HG03432 (cell line): Measurements from ENCODE around the gene UCP3.

Experiments
- ATAC-seq: cut with Tn5 transposase; IDR thresholded peaks from one replicate; pipeline ENCODE4 v1.9.1; 2021; ENCODE audit warnings: mild to moderate bottlenecking, moderate library complexity; ENCODE audit not compliant: unreplicated experiment

The UCP3 gene, protein sequence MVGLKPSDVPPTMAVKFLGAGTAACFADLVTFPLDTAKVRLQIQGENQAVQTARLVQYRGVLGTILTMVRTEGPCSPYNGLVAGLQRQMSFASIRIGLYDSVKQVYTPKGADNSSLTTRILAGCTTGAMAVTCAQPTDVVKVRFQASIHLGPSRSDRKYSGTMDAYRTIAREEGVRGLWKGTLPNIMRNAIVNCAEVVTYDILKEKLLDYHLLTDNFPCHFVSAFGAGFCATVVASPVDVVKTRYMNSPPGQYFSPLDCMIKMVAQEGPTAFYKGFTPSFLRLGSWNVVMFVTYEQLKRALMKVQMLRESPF

DNA sequence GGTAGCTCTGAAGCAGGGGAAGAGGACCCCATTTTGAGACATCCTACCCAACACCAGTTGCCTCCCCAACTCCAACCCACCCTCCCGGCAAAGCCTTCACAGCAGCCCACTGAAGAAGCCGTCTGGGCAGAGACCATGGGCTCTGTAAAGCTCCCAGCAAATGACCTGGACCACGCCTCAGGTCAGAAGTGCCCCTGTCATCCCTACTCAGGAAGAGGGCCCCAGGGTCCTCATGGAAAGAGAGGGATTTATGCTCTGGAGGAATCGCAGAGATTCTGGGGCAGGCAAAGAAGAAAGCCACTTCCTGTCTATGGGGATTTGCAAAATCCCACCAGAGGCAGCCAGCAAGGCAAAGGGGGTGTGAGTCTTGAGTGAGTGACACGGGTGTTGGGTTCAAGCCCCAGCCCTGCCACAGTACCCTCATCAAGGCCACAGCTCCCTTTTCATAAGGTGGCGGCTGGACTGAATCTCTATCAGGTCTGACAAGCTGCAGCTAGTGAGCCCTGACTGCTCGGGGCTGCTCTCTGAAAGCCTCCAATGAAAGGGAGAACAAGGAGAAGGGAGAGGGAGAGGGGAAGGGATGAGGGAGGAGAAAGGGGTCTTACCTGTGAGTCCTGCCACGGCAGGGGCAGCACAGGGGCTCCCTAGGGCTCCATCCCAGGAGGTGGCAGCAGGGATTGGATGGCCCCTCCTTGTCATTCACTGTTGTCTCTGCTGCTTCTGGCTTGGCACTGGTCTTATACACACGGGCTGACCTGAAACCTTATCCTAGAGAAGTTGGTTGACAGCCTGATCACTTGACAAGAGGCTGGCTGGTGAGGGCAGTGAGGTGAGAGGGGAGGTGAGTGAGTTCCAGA is at the start of gene UCP3:
TSS of gene UCP3 (minus strand) at position 713 of the 857 bp plus-strand sequence. CDS start 2,043 bp downstream, outside the sequence.
- no peak for ATAC-seq

DNA sequence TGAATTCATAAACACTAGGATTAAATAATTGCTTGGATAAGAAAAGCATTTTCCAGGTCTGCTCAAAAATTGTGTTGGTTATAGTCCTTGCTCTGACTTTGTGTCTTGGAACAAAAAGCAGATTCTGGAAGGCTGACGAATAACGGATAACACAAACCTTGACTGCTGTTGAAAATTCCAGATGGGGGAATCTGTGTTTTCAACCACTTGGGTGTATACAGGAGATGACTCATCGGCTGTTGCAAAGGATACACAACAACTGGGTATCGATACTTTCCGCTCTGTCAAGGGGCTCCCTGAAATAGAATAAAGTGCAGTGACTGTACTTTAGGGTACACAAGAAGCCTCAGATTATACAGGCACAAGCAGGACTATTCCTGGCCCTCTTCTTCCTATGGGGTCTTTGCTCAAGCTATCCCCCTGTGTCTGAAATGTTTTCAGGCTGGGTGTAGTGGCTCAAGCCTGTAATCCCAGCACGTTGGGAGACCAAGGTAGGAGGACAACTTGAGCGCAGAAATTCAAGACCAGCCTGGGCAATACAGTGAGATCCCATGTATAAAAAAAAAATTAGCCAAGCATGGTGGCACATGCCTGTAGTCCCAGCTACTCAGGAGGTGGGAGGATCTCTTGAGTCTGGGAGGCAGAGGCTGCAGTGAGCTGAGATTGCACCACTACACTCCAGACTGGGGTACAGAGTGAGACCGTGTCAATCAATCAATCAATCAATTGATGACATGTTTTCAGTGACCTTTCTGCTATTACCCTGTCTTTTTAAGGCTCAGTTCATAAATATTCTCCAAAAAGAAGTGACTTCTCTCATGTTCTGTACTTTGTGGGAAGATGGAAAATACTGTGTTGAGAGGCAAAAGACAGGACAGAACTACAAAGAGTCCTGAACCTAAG is 48.6 kb upstream of the UCP3 start:
- ATAC-seq: no peak

DNA sequence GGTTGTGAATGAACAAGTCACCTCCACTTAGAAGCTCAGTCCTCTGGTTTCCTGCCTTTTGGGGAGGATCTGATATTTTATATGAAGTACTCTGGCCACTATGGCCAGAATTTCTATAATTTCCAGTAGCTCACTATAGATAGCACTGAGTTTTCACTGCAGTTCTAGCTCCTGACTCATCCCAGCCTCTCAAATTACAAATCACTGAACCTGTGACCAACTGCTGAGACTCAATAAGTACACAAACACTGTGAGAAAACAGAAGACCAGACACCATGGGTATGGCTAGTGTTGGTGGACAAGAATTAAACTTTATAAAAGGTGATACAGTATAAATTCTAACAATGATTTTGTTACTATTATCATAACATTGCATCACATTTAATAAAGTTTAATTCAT is 47.1 kb upstream of the UCP3 start:
- no peak for ATAC-seq

DNA sequence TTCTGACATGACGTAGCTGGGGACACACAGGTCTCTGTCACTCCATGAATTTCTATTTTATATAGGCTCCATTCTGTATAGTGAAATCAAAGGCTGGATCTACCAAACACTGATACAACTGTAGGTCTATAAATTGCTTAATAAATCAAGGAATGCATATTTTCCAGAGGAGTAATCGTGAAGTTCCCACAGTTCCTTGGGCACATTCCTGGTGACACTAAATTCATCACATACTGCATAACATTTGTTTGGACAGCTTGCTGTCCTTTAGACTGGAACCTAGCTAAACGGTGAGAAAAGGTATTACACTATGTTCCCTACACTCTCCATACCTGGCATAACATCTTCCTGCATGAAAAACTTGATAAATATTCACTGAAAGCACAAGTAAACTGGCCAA is 41.6 kb upstream of the UCP3 start:
- no peak for ATAC-seq

DNA sequence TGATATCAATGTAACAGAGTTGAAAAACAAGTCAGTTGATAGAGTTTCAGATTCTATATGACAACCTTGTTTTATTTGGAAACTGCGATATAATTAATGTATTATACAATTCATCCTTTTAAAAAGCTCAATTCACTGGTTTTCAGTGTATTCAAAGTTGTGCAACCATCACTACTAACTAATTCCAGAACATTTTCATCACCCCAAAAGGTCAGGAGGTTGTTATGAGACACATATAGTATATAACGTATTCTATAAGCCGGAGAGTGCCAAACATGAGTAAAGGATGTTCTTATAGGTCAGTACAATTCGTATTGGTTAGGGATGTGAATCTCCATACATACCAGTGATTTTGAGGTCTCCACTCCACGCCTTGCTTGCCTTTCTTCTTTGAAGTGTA is 40.1 kb upstream of the UCP3 start:
- ATAC-seq: no peak

DNA sequence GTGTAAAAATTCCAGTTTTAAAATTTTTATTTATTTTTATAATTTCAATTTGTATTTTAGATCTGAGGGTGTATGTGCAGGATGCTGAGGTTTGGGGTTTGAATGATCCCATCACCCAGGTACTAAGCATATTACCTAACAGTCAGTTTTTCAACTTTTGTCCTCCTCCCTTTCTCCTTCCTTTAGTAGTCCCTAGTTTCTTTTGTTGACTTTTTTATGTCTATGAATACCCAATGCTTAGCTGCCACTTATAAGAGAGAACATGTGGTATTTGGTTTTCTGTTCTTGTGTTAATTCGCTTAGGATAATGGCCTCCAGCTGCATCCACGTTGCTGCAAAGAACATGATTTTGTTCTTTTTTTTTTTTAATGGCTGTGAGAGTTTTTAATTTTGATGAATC is 35.7 kb upstream of the UCP3 start:
- no peak for ATAC-seq

DNA sequence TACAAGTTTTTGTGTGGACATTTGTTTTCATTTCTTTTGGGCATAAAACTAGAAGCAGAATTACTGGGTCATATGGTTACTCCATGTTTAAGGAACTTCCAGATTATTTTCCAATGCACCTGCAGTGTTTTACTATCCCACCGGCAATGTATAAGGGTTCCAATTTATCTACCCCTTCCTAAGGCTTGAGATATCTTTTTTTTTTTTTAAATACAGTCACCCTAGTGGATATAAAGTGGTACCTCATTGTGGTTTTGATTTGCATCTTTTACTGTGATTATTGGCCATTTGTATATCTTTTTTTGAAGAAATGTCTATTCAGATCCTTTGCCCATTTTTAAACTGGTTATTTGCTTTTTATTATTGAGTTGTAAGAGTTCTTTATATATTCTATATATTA is 34.6 kb upstream of the UCP3 start:
- ATAC-seq: no peak

DNA sequence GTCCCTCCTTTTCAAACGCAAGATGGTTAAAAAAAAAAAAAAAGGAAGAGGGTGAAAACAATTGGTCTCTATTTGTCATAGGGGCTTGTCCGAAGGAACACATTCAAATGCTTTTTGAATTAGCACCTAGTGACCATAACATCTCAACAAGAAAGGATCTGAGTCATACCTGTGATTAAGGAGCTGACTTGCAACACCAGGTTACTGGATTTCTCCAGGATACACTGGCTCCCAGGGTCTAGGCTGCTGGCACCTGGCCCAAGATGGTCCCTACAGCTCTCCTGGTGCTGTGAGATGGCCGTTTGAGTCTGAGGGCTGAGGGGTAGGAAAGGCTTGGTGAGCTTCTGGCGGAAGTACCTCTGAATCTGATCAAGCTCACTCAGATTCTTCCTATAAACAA is 28.4 kb upstream of the UCP3 start:
- ATAC-seq: no peak

DNA sequence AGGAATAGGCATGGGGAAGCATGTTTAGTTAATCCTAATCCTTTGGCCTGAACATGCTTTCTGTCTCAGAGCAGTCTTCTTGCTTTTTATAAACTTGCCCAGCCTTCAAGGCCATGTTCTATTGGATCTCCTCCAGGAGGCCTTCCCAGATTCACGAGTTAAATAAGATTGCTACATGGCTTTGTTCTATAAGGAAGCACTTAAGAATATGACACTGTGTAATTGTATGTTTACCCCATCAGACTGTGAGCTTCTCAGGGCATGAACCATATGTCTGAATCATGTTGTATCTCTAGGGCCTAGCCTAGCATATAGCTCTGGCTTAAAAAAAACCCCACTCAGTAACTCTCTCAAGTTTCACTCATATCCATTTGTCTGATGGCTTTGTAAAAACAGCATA is 26.4 kb upstream of the UCP3 start:
- no peak for ATAC-seq

DNA sequence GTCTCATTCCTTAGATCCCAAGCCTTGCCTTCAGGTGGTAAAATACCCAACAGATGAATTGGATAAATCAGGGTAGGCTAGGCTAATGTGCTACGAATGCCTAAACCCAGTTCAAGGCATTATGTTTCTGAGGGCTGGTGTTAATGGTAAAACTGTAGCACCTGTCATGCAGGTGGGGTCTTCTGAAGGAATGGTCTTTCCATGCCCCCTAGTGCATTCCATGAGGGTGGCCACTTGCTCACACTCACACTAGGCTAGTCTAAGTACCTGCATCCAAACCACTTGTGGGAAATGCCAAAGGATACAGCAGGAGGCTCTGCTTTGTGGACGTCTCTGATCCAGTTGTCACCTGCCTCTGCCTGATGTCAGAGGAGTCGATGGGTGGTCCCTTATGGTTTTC is 24.2 kb upstream of the UCP3 start:
- ATAC-seq: no peak

DNA sequence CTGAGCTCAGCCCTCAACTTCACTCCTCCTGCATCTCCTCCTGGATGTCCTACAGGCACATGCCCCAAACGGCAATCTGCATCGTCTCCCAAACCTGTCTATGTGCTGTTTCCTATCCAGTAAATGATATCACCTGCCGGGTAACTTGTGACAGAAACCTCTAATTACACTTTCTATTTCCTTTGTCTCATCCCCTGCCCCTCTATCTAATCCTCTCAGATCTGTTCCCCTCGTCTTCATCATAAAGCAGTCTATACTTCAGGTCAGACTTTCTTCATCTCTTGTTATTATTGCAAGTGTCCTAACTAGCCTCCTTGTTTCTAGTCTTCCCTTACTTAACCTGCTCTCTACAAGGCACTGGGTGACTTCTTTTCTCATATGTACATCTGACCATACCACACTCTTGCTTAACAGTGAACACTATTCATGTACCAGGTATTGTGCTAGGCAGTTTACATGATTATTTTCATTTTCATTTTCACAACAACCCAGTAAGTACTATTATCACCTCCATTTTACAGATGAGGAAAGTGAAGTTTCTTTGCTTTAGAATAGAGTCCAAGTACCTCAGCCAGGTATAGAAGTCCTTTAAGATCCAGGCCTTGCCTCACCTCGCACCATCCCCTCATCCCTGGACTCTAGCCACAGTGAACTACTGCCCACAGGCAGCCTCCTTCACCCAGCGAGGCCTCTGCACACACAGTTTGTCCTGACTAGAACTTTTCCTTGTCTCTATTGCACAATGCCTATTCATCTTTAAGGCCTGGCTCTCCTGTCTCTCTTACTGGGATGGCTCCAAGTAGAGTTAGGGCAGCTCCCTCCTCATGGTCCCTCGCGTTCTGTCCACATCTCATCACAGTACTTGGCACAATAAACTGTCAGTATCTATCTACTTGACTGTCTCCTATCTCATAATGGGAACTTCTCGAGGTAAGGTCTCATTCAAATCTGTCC is 22.1 kb upstream of the UCP3 start:
- no peak for ATAC-seq

DNA sequence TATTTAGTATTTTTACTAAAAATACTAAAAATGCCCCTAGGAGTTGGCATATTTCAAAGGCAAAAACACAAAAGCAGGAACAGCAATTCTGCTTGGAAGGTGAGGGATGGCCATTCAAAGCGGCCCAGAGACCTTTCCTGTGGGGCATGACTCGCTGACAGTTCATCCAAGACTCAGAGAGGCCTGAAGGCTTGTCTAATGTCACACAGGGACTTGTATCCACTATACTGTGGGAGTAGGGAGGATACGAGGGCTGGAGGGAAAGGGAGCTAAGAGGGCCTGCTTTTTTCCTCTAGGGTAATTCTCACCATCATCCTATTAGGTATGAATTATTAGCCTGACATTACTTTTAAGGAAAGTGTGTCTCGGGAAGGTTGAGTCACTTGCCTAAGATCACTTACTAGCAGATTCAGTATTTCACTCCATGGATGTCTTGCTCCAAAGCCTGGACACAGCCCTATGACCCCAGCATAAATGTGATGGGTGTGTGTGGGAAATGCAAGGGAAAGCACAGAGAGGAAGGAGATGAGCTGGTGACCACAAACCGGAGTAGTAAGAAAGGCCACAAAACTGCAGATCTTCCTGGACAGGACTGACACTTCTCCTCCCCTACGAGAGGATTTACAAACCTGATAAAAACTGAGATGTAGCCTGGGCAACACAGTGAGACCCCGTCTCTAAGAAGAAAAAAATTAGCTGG is 16.7 kb upstream of the UCP3 start:
- ATAC-seq: no peak

DNA sequence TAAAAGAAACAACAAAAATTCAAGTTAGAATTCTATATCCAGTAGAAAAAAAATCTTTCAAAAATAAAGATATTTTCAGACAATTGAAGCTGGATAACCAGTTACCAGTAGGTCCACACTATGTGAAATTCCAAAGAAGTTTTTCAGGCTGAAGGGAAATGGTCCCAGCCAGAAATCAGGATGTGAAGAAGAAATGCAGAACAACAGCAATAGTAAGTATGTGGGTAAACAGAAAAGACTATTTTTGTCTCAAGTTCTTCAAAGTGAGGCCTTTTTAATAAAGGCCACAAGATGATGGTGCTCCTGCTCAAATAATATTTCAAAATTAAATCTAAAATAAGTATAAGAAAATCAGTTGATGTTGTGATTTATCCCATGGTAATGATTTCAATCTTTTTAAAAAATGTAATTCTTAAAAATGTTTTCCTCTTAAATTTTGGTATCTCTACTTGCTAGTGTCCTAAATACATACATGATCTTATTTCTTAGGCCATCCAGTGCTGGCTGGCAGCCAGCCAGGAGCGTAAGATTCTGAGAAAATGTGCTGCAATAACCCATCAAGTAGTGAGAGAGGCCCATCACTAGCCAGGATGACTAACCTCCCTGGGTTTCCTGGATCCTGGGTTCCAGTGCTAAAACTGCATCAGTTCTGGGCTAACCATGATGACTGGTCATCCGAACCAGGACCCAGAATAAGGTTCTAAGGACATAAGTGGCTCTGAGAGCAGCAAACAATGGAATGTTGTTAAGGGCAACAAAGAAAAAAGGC is 15.6 kb upstream of the UCP3 start:
- ATAC-seq: no peak

DNA sequence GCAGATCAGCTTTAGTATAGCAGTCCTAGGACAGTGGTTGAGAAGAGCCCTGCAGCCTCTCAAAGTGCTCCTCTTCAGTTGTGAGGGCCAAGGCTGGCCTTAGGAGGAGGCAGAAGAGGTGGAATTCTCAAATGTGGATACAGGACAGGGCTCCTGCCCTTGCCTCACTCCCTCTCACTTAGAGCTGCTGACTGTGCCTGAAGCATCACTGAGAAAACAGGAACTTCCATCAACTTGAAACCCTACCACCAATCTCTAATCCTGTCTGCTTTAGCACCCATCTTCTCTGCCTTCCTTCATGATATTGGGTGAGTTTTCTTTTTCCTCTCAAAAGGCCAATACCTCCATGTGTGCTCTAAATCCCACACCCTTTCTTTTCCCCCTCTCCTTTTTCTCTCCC is 14.4 kb upstream of the UCP3 start:
- no peak for ATAC-seq

DNA sequence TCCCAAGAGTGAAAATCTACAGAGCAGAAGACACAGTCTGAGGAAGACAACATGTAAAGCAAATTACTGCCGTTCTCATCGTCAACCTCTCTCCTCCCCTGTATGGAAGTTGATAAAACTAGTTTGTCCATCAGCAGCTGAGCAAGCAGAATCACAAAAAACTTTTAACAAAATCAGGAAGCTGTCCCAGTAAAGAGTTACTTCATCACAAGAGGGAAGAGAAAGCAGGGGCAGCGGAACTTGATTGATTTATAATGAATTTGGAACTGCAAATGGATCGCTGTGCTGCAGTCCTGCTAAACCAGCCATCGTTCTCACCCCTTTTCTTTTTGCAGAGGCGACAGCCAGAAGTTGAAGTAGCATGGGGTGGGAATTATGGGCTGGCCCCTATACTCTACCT is 13.7 kb upstream of the UCP3 start:
- ATAC-seq: no peak

DNA sequence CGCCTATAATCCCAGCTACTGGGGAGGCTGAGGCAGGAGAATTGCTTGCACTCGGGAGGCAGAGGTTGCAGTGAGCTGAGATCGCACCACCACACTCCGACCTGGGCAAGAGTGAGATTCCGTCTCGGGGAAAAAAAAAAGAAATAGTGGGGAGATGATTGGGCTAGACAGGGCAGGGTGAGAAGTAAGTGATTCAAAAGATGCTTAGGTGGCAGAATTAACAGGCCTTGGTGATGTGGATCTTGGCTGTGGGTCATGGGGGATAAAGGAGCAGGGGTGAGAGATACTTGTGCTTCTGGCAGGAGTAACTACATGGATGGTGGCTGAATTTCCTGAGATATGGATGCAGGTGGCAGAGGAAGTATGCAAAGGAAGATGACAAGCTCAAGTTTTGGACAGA is 13.1 kb upstream of the UCP3 start:
- no peak for ATAC-seq

DNA sequence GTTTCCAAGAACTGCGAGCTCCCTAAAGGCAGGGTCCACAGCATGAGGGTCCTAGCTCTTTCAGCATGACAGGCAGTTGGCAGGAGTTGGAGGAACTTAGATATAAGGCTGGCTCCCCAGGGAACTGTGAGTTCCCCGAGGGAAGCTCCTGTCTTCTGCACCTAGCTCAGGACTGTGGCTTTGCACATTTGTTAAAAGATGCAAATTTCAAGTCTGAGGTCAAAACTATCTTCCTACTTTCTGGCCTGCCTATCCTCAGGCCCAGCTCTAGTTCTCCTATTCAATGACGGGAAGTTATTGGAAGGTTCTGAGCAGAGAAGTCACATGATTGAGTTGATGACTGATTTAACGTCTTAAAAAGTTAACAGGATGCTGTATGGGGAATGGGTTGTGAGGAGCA is 11.7 kb upstream of the UCP3 start:
- ATAC-seq: peak; percentile 64

DNA sequence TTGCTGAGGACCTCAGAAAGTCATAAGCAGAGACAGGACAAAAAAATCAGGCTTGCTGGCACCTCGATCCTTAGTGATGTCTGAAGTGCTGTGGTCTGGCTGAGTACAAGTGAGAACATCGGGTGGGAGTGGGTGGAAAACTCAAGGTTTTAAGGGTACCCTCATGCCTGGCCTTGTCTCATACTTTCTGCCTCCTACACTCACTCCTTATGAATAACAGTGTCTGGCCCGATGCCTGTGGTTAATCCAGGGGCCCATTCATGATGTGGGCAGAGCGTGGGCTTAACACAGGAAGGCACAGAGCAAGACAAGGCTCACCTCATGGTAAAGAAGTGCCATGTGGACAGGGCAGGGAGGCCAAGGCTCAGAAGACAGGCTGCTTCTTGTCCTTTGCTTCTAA is 11.0 kb upstream of the UCP3 start:
- no peak for ATAC-seq
